Omental fat pad (tissue), 4 donors: ENCODE results near the gene PTPRCAP. TPM values are rescaled to one million over a fixed set of nuclear protein-coding genes. Genes with fewer than 3 reads are reported as not detected.

Experiments used
- ATAC-seq: fragments of 150-250 bp; one replicate; pipeline ENCODE4 v1.9.1; 2016; ENCODE audit warnings: mild to moderate bottlenecking, moderate library complexity; ENCODE audit not compliant: low FRiP score
- DNase-seq: peaks from one replicate; pipeline ENCODE4 v3.0.0-alpha.2; 2019; ENCODE audit warnings: low spot score
- total RNA-seq, 4 donors: library from RNA; depleted of rRNA; stranded (reverse); fragments of >200 nt; gene quantifications; one replicate each; pipeline ENCODE4 v1.1.0, GENCODE V29; 2016
- TF ChIP-seq, protein P1 (sequence below), 3 donors: fragments of 450-650 bp; IDR thresholded peaks; one replicate each; pipeline ENCODE4 v1.5.1; 2016 to 2017; ENCODE audit warnings: antibody characterized with exemption in 3 of 3, mild to moderate bottlenecking in 3 of 3, moderate library complexity in 2 of 3

PTPRCAP gene
- total RNA-seq, 4 donors from 2014 or later, result 5.5 to 6.7 (median 6.3) TPM

- DNase-seq (no peak), ATAC-seq (no peak)
- TF ChIP-seq, protein P1, sequence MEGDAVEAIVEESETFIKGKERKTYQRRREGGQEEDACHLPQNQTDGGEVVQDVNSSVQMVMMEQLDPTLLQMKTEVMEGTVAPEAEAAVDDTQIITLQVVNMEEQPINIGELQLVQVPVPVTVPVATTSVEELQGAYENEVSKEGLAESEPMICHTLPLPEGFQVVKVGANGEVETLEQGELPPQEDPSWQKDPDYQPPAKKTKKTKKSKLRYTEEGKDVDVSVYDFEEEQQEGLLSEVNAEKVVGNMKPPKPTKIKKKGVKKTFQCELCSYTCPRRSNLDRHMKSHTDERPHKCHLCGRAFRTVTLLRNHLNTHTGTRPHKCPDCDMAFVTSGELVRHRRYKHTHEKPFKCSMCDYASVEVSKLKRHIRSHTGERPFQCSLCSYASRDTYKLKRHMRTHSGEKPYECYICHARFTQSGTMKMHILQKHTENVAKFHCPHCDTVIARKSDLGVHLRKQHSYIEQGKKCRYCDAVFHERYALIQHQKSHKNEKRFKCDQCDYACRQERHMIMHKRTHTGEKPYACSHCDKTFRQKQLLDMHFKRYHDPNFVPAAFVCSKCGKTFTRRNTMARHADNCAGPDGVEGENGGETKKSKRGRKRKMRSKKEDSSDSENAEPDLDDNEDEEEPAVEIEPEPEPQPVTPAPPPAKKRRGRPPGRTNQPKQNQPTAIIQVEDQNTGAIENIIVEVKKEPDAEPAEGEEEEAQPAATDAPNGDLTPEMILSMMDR (IDR thresholded peaks at IDR 0.05), result no peak
Measured at GRCh38 chr11:67400251-67400941, 37.1 kb downstream of the PTPRCAP start.

DNA sequence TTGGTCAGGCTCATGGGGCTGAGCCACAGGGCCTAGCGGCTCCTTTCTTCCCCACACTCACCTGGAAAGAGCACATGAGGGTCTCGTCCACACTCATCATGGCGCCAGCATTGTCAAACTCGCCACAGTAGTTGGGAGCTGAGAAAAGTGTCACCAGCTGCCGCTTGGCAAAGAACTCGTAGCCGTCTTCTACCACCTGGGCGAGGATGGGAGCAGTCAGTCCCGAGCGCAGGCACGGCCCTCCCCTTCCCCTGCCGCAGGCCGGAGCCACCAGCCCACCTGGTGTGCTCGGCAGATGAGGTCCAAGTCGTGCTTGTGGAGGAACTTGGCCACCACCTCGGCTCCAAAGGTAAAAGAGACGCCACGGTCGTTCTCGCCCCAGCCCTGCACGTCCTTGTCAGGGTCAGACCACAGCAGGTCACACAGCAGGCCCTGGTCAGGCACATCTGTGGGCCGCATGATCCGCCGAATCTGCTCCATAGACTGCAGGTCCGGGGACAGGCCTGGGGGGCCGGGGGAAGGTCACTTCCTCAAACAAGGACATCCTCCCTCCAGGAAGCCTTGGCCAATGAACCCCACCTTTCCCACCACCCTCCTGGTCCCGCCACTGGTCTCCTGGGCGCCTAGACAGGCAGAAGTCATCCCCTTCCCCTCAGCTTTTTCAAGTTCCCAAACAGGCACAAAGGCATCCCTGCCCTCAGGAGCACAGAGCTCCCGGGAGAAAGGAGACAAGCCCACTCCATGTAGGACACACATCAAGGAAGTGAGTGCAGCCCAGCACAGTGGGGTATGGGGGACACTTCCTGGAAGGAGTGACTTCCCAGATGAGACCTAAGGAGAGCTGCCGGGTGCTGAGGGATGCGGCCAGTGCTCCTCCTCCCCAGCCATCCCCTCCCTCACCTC lies 38.6 kb downstream of the PTPRCAP start:
- TF ChIP-seq, protein P1 (IDR thresholded peaks at IDR 0.05), result no peak
- DNase-seq (no peak), ATAC-seq (no peak)

DNA sequence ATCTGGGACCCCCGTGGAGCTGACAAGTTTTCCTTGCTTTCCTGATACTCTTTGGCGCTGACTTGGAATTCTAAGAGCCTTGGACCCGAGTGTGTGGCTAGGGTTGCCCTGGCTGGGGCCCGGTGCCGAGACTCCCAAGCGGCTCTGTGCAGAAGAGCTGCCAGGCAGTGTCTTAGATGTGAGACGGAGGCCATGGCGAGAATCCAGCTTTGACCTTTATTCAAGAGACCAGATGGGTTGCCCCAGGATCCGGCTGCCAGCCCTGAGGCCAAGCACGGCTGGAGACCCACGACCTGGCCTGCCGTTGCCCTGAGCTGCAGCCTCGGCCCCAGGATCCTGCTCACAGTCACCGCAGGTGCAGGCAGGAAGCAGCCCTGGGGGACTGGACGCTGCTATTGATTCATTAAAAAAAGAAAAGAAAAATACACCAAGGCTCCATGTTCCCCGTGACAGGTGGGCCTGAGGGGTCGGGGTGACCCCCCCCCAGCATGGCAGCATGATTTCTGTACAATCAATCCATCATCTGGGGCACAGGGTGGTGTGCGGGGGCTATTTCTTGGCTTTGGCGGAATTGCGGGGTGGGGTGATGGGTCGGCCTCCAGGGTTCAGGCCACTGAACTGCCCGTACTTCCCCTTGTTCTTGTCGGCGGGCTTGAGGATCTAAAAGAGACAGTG lies 39.4 kb downstream of the PTPRCAP start:
- ATAC-seq (no peak), DNase-seq (no peak)
- TF ChIP-seq, protein P1 (IDR thresholded peaks at IDR 0.05), result no peak

- ATAC-seq (no peak), DNase-seq (no peak)
- TF ChIP-seq, protein P1 (IDR thresholded peaks at IDR 0.05), result no peak
Measured at GRCh38 chr11:67397536-67397935, 39.9 kb downstream of the PTPRCAP start.

- DNase-seq, result no peak
- TF ChIP-seq, protein P1 (IDR thresholded peaks at IDR 0.05), result no peak
- no peak for ATAC-seq
Measured at GRCh38 chr11:67396587-67397389, 40.7 kb downstream of the PTPRCAP start.

DNA sequence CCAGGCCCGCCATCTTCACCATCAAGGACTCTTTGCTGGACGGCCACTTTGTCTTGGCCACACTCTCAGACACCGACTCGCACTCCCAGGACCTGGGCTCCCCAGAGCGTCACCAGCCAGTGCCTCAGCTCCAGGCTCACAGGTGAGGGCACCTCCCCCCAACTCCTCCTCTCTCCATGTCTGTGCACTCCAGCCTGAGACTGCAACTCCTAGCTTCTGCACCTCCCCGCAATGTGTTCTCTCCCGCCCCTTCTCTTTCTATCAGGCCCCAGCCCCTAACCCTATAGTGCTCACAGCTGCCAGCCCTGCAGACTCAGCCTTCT lies 41.3 kb downstream of the PTPRCAP start:
- TF ChIP-seq, protein P1 (IDR thresholded peaks at IDR 0.05), result no peak
- DNase-seq (no peak), ATAC-seq (no peak)
